NCI-H2107 (cell line): ENCODE data around the gene PHRF1.

Experiments used
- DNase-seq: peaks from one replicate; lab custom pipeline; 2025; lab: John Stamatoyannopoulos, UW

Gene PHRF1

GRCh38 chr11:597166-597725 lies 21.0 kb downstream of the PHRF1 start:
- DNase-seq = no peak

GRCh38 chr11:598005-598680 lies 21.9 kb downstream of the PHRF1 start:
- DNase-seq = no peak

GRCh38 chr11:601573-602245 lies 25.4 kb downstream of the PHRF1 start:
- no peak for DNase-seq

DNA sequence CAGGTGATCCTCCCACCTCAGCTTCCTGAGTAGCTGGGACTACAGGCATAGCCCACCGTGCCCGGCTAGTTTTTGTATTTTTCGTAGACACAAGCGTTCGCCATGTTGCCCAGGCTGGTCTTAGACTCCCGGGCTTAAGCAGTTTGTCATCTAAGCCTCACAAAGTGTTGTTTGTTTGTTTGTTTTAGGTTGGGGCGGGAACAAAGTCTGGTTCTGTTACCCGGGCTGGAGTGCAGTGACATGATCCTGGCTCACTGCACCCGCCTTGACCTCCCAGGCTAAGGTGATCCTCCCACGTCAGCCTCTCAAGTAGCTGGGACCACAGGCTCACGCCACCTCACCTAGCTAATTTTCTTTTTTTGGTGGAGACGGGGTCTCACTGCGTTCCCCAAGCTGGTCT lies 26.9 kb downstream of the PHRF1 start:
- no peak for DNase-seq

DNA sequence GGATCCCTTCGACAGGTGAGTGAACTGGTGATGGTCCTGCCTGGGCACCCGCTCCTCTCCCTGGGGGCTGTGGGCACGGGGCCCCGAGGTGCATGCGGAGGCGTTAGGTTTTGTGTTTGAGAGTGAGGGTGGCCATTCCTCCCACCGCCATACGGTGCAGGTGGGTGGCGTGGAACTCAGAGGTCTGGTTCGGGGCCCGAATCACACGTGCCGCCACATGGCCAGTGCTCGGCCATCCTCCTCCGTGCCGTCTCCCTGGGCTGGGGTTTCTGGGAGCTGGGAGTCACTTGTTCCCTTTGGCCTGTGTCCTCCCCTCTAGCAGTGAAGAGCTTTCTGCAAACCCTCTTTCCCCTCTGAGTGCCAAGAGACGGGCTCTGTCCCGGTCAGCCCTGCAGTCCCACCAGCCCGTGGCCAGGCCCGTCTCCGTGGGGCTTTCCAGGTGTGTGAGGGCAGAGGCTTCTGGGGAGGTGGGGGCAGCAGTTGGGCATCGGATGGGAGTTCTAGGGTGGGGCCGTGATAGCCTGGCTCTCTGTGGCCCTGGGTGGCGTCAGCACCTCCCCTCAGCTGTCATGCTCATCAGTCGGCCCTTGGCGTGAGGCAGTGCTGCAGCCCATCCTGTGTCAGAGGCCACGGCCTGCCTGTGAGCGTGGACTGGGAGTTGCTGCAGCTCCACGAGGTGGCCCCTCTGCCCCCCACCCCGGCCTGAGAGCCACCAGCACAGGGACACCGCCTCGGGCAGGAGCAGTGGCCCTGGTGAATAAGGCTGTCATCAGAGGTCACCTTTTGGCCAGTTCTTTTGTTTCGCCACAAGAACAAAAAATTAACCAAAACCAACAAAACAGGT lies 29.2 kb downstream of the PHRF1 start:
- DNase-seq = no peak

GRCh38 chr11:606245-606644 lies 30.0 kb downstream of the PHRF1 start:
- no peak for DNase-seq

DNA sequence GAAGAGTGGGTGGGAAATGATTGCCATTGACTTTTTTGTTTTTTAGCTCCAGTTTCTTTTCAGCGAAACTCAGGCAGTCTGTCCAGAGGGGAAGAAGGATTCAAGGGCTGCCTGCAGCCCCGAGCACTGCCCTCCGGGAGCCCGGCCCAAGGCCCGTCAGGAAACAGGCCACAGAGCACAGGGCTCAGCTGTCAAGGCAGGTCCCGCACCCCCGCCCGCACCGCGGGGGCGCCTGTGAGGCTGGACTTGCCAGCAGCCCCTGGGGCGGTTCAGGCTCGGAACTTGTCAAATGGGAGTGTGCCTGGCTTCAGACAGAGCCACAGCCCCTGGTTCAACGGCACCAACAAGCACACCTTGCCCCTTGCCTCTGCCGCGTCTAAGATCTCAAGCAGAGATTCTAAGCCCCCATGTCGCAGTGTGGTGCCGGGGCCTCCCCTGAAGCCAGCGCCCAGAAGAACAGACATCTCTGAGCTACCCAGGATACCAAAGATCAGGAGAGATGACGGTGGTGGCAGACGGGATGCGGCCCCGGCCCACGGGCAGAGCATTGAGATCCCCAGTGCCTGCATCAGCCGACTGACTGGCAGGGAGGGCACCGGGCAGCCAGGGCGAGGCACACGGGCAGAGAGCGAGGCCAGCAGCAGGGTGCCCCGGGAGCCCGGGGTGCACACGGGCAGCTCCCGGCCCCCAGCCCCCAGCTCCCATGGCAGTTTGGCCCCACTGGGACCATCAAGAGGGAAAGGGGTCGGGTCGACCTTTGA lies 30.9 kb downstream of the PHRF1 start:
- no peak for DNase-seq

GRCh38 chr11:607971-608659 lies 31.8 kb downstream of the PHRF1 start:
- no peak for DNase-seq

GRCh38 chr11:608791-609251 lies 32.6 kb downstream of the PHRF1 start:
- DNase-seq = no peak

- no peak for DNase-seq
These were observed 33.1 kb downstream of the PHRF1 start for GRCh38 chr11:609341-609811.

DNA sequence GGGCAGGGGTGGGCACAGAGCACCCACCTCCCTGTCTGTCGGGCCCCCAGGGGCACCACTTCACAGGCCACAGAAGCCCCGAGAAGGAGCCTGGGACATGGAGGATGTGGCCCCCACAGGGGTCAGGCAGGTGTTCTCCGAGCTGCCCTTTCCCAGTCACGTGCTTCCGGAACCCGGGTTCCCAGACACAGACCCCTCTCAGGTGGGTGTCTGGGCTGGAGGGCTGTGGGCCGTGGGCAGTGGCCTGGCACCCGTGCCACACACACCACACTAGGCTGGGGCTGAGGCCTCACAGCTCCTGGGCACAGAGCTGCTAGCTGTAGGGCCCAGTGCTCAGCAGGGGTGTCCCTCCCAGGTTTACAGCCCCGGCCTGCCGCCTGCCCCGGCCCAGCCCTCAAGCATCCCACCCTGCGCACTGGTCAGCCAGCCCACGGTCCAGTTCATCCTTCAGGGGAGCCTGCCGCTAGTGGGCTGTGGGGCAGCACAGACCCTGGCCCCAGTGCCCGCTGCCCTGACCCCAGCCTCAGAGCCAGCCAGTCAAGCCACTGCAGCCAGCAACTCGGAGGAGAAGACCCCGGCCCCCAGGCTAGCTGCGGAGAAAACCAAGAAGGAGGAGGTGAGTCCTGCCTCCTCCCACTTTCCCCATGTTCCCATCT lies 34.0 kb downstream of the PHRF1 start:
- DNase-seq = no peak

DNA sequence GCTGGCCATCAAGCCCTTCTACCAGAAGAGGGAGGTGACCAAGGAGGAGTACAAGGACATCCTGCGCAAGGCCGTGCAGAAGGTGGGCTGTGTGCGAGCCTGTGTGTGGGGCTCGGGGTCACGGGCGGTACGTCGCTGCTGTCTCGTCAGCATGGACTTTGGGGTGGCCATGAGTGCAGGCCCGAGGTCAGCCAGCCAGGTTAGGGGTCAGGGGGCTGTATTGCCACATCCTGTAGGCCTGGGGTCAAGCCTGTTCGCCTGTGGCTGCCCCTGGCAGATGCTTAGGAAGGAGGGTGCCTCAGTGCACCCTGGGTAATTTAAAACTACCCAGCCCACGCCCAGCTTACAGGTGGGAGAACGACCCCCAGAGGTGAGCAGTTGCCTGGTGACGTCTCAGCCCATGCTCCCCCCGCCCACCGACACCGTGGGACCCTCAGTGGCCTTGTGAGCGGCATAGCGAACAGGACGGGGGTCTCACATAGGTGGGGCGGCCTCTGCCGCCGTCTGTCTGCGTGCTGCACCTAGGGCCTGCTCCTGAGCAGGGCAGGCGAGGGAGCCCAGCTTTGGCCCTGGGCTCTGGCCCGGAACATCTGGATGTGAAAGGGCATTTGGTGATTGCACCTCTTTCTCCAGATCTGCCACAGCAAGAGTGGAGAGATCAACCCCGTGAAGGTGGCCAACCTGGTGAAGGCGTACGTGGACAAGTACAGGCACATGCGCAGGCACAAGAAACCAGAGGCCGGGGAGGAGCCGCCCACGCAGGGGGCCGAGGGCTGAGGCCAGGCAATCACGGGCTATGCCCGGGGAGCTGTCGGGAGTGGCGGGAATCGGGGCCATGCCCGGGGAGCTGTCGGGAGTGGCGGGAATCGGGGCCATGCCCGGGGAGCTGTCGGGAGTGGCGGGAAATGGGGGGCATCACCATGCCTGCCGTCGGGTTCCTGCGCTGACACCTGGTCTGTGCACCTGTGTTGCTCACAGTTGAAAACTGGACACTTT lies 35.0 kb downstream of the PHRF1 start:
- no peak for DNase-seq

GRCh38 chr11:612201-612960 lies 36.1 kb downstream of the PHRF1 start:
- no peak for DNase-seq

DNA sequence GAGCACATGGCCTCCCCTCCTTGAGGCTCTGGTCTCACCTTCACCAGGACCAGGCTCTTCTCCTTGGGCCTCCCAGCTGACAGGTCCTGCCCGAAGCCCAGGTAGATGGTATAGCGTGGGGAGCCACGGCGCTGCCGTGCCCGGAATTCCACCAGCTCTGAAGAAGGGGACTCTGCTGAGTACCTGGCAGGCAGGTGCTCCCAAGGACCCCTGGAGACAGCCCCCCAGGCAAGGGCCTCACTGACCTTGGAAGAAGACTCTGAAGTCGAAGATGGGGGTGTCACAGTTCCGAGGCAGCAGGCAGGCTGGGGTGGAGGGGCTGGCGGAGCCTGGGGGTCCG lies 36.7 kb downstream of the PHRF1 start:
- DNase-seq = no peak

- no peak for DNase-seq
These were observed 37.2 kb downstream of the PHRF1 start for GRCh38 chr11:613369-613968.

DNA sequence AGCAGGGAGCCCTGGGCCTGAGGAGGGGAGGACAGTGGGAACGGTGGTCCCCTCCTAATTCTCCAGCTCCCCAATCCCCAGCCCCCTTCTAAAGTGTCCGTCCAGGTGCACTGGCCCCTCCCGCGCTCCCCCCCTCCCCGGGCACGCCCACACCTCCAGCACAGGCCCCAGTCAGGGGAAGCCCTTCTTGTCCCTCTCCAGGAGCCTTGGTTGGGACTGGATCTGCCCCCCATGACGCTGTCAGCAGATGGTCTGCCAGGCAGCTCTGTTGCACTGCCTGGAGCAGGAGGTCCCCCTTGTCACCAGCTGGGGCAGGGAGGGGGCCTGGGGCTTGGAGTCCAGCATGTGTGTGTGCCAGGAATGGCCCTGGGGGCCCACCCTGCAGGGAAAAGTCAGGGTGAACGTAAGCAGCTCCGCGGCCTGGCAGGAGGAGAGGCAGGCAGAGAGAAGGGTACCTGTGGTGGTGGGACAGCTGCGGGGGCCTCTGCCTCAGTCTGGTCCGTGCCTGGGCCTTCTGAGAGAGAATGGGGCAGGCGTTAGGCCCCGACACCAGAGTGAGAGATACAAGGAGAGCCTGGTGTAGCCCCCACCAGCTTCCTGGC lies 37.9 kb downstream of the PHRF1 start:
- DNase-seq = no peak

GRCh38 chr11:614623-615503 lies 38.6 kb downstream of the PHRF1 start:
- no peak for DNase-seq
